Stimulated activated CD4-positive, alpha-beta T cell treated with anti-CD3 and anti-CD28 coated beads, Interleukin-4, amount 100 ng/mL, for 4 hours (primary cell): Measurements from ENCODE around the gene NSUN4.
"Not testable (repeated sequence)": the region's sequence is repeated elsewhere in the genome, so short reads cannot be mapped to it uniquely, and the experiment has no call there.

Experiments
- DNase-seq, 2 experiments: peaks; one replicate each; pipeline ENCODE4 v3.0.0-alpha.2; 2020

NSUN4 gene

DNA sequence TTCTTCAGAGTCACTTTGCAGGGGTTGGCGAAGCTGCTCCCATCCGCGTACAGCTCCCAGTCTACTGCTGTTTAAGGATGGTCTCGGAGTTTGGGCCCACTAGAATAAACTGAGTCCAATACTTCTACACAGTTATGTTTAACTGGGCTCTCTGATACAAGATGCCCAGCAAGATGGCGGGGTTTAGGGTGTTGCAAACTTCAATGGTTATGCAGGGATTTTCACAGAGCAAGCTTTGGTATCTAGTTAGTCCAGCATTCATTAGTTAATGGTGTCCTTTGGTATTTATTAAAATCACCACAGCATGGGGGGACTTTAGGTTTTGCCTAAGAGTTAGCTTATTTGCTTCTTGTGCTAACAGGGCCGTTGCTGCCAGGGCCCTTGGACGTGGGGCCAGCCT is 12.4 kb upstream of the NSUN4 start:
- not testable (repeated sequence) for DNase-seq

GRCh38 chr1:46329807-46330206 is 10.8 kb upstream of the NSUN4 start:
- not testable (repeated sequence) for DNase-seq

DNA sequence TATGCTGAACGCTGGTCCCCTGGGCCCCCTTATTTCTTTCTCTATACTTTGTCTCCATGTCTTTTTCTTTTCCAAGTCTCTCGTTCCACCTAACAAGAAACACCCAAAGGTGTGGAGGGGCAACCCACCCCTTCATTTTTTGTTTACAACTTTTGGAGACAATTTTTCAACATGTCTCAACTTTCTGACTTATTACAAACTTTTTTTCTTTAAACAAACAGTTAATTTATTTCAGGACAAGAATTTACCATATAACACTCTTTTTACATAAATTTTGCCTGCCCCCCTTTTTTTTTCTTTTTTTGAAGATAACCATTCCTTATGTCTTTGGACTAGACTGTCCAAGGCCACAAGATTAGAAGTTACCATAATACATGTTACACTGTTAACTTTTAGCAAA is 10.2 kb upstream of the NSUN4 start:
- not testable (repeated sequence) for DNase-seq

- DNase-seq = not testable (repeated sequence)
Measured at GRCh38 chr1:46331786-46332540, 8.6 kb upstream of the NSUN4 start.

- no peak for DNase-seq
Measured at GRCh38 chr1:46333300-46334029, 7.1 kb upstream of the NSUN4 start.

DNA sequence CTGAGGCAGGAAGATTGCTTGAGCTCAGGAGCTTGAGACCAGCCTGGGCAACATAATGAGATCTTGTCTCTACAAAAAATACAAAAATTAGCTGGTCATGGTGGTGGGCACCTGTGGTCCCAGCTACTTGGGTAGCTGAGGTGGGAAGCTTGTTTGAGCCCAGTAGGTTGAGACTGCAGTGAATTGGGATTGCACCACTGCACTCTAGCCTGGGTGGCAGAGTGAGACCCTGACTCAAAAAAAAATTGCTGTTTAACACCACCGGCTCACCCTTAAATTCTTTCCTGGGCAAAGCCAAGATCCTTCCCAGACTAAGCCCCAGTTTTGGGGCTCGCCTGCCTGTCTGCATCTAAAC is 6.6 kb upstream of the NSUN4 start:
- no peak for DNase-seq

- DNase-seq = no peak
Measured at GRCh38 chr1:46335081-46335480, 5.5 kb upstream of the NSUN4 start.

DNA sequence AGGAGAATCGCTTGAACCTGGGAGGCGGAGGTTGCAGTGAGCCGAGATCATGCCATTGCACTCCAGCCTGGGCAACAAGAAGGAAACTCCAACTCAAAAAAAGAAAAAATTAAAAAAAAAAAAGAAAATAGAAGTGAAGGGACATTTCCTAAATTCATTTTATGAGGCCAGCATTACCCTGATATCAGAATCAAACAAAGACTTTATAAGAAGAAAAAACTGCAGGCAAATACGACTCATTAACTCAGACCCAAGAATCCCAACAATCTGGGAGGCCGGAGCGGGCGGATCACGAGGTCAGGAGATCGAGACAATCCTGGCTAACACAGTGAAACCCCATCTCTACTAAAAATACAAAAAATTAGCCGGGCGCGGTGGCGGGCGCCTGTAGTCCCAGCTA is 3.2 kb upstream of the NSUN4 start:
- DNase-seq = not testable (repeated sequence)

DNA sequence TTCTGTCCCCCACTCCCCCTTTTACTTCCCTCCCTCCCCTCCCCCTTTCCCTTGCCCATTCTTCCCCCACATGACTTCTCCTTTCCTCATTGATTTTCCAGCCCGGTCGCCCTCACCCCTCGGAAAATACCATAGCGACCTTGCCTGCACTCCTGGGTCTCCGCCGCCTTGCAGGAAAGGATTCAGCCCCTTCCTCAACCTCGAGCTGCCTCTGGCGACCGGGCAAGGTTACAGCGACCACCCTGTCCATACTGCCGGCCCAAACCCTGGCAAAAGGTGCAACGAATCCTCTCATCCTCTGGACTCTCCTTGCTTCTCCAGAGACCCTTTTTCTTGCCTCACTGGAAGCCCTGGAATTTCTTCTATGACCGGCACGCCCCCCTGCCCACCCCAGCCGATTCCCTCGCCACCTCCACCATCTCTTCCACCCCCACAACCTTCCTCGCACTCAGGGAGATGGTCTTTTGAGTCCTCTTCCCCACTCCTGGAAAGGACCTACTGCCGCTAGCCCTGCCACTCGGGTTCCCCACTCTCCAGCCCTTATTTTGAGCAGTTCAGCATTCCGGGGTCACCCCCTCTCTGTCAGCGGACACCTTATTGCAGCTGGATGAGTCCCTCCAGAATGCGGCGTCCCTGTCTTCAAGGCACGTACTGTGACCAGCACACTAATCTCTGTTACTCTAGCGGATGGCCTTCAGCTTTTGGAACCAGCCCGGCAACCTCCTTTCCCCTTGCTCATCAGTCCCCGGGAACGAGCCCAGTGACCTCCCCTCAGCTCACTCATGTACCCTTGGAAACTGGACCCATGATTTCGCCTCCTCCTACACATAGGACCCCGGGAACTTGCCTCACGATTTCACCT is 846 bp downstream of the NSUN4 start:
- no peak for DNase-seq

- DNase-seq = no peak
Measured at GRCh38 chr1:46342084-46342656, 1.6 kb downstream of the NSUN4 start.

DNA sequence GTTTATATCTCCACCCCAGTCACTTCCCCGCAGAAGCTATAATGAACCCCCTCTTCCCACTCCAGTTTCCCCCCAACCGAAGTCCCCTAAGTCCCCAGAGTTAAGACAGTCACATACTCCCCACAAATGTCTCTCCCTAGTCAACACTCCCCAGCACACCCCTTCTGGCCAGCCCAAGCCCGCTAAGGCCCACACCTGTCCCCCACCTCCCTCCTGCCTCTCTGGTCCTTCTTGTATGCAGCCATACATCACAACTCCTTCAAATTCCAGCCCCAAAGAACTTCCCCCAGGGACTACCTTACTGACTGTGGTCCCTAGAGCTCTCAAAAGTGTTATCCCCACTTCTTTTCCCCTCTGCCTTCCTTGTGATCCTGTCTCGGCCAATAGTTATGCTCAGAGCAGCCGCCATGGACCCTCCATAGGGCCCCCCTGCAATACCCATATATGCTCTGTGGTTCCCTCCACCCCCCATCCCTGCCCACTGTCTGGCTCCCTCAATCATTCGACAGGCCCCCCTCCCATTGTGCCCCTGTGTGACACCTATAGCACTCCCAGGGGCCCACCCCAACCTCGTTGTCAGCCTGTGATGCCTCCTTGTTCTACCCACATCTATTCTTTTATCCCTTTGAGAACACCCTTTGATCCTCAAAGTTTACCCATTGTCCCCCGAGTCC is 2.2 kb downstream of the NSUN4 start:
- no peak for DNase-seq

GRCh38 chr1:46343351-46343695 is 2.7 kb downstream of the NSUN4 start:
- DNase-seq = no peak

- DNase-seq = no peak
Measured at GRCh38 chr1:46343705-46344104, 3.1 kb downstream of the NSUN4 start.

- no peak for DNase-seq
Measured at GRCh38 chr1:46344481-46344880, 3.9 kb downstream of the NSUN4 start.

DNA sequence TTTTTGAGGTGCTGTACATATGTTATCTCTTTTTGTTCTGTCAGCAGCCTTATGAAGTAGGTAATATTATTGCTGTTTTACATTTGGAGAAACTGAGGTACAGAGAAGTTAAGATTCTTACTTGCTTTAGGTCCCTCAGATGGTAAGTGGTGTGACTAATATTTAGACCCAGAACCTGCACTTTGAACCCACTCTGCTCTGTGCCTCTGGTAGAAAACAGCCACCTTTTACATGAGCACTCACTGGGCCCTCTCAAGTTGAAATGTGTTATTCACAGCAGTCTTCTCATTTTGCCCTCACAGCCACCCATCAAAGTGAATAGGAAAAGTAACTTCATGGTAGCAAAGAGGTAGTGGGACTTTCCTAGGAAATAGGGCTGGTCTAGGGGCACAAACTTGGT is 4.7 kb downstream of the NSUN4 start:
- no peak for DNase-seq

GRCh38 chr1:46352363-46352762 is 11.8 kb downstream of the NSUN4 start:
- DNase-seq = no peak

DNA sequence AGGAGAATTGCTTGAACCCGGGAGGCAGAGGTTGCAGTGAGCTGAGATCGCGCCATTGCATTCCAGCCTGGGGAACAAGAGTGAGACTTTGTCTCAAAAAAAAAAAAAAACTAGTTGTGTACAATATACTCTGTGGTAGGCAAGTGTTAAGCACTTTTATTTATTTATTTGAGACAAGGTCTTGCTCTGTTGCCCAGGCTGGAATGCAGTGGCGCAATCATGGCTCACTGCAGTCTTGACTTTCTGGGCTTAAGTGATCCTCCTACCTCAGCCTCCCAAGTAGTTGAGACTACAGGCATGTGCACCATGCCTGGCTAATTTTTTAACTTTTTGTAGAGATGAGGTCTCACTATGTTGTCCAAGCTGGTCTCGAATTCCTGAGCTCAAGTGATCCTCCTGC is 15.3 kb downstream of the NSUN4 start:
- DNase-seq = not testable (repeated sequence)

DNA sequence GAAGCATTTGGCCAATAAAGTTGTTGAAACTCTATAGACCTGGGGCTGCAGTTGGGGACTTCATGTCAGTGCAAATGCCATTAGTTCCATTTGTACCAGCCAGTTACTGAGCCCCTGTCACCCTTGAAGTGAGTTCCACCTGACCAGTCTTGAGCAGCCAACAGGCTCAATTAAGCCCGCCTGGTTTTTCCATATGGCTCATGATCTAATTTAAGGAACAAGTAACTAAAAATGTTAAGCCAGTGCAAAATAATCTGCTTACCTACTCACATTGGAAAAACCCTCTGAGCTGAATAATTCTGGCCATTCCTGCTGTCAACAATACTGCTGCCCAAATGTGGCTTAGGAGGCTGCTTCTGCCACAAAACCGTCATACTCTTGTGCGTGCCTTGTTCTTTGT is 21.6 kb downstream of the NSUN4 start:
- no peak for DNase-seq

GRCh38 chr1:46363121-46363520 is 22.5 kb downstream of the NSUN4 start:
- no peak for DNase-seq

DNA sequence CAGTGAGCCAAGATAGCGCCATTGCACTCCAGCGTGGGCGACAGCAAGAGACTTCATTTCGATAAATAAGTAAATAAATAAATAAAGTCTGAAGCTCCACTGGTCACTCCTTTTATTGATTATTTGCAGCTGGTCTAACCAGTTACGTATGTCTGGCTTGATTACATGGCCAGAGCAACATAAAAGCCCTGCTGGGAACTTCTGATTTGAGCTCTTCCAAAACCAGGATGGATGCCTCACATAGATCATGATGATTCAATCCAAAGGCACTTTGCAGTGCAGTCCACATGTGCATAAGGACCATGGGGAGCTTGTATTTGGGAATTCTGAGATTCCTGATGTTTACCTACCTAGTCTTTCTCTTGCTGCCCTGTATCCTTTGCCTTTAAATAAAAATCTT is 24.0 kb downstream of the NSUN4 start:
- no peak for DNase-seq

DNA sequence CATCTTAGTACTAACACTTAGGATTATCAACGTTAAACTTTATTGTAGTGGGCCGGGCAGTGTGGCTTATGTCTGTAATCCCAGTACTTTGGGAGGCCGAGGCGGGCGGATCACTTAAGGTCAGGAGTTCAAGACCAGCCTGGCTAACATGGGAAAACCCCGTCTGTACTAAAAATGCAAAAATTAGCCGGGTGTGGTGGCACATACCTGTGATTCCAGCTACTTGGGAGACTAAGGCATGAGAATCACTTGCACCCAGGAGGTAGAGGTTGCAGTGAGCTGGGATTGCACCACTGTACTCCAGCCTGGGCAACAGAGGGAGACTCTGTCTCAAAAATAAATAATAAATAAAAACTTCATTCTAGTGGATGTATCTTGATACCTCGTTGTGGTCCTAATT is 25.2 kb downstream of the NSUN4 start:
- not testable (repeated sequence) for DNase-seq

DNA sequence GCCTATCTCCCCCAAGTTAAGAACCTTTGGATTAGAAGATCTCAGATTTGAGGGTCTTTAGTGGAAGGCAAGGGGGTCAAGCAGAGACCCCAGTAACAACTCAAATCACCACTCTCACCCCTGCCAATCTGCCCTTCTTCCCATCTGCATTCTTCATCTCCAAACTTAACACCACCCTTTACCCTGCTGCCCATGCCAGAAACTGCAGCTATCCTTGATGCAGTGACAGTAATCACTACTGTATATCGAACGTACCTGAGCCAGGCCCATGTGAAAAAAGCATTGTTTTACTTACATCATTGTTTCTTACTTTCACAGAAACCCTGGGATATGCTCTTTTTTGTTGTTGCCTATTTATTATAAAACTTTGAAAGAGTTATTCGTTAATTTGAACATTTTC is 26.5 kb downstream of the NSUN4 start:
- no peak for DNase-seq

GRCh38 chr1:46367701-46368100 is 27.1 kb downstream of the NSUN4 start:
- DNase-seq = not testable (repeated sequence)
